Panc1 (cell line): Measurements from ENCODE around the gene KIF3A. TPM values are rescaled to one million over a fixed set of nuclear protein-coding genes. Genes with fewer than 3 reads are reported as not detected.

Experiments
- ATAC-seq: fragments of 200-7000 bp; cut with Tn5 transposase; 2 replicates; pipeline ENCODE4 v1.9.1; 2020; ENCODE audit warnings: mild to moderate bottlenecking, moderate library complexity
- BruUV-seq: library from RNA; stranded (reverse); fragments of 400-500 nt; replicated peaks from 2 replicates; lab custom pipeline; 2021; lab: Mats Ljungman, UMichigan
- CTCF ChIA-PET: fragments of 300-600 bp; sonication (Branson Sonifier 250); formaldehyde crosslinking; loops from one replicate; lab custom pipeline; 2022; ENCODE audit warnings: antibody characterized with exemption; lab: Charles Lee
- POLR2A ChIA-PET: fragments of 300-600 bp; sonication (Branson Sonifier 250); formaldehyde crosslinking; loops from one replicate; lab custom pipeline; 2022; ENCODE audit warnings: antibody characterized with exemption; lab: Charles Lee
- DNase-seq: peaks from one replicate; pipeline ENCODE4 v3.0.0-alpha.2; 2010; ENCODE audit warnings: low read depth, low spot score
- H3K27ac ChIP-seq: 2 replicates; pipeline ENCODE4 v1.5.1; 2011; ENCODE audit warnings: mild to moderate bottlenecking, low read length, inconsistent platforms
- H3K27me3 ChIP-seq: fragments of 200-500 bp; sonication (Bioruptor generic); 2 replicates; pipeline ENCODE4 v1.6.0; 2014; ENCODE audit warnings: low read length, inconsistent platforms; ENCODE audit not compliant: control insufficient read depth, insufficient read depth
- H3K36me3 ChIP-seq: fragments of 200-500 bp; sonication (Bioruptor generic); 2 replicates; pipeline ENCODE4 v1.5.1; 2014; ENCODE audit warnings: inconsistent platforms, mild to moderate bottlenecking, low read length, moderate library complexity; ENCODE audit not compliant: control insufficient read depth, insufficient read depth
- H3K4me1 ChIP-seq: 2 replicates; pipeline ENCODE4 v1.5.1; 2011; ENCODE audit warnings: inconsistent platforms, mild to moderate bottlenecking, low read length, moderate library complexity; ENCODE audit not compliant: control insufficient read depth, insufficient read depth
- H3K4me3 ChIP-seq, 2 experiments: 2 replicates each; pipeline ENCODE4 v1.5.1; 2011 to 2012; ENCODE audit warnings: low read depth in 2 of 2, low read length in 2 of 2, mild to moderate bottlenecking in 2 of 2, inconsistent platforms in 1 of 2, moderate library complexity in 1 of 2
- H3K9me3 ChIP-seq: fragments of 200-500 bp; sonication (Bioruptor generic); 2 replicates; pipeline ENCODE4 v1.5.1; 2014; ENCODE audit warnings: low read depth, mild to moderate bottlenecking, inconsistent platforms, low read length, moderate library complexity; ENCODE audit not compliant: control insufficient read depth, insufficient read depth
- CTCF ChIP-seq: fragments of 450-650 bp; IDR thresholded peaks from 2 replicates; pipeline ENCODE4 v1.5.1; 2017; ENCODE audit warnings: mild to moderate bottlenecking
- POLR2AphosphoS5 ChIP-seq: IDR thresholded peaks from 2 replicates; pipeline ENCODE4 v1.6.1; 2012; ENCODE audit warnings: mild to moderate bottlenecking, low read depth, low read length, moderate library complexity
- REST ChIP-seq, 2 experiments: IDR thresholded peaks; 2 replicates each; pipeline ENCODE4 v1.6.1; 2011 to 2012; ENCODE audit warnings: low read depth in 2 of 2, control low read depth in 1 of 2, low read length in 1 of 2, mild to moderate bottlenecking in 1 of 2, moderate library complexity in 1 of 2; ENCODE audit not compliant: insufficient read depth in 1 of 2
- SIN3A ChIP-seq: IDR thresholded peaks from 2 replicates; pipeline ENCODE4 v1.6.1; 2012; ENCODE audit warnings: low read depth, mild to moderate bottlenecking, low read length, moderate library complexity, borderline replicate concordance; ENCODE audit not compliant: insufficient read depth
- TCF7L2 ChIP-seq: IDR thresholded peaks from 2 replicates; pipeline ENCODE4 v1.6.1; 2011; ENCODE audit warnings: mild to moderate bottlenecking, low read depth, low read length, inconsistent platforms
- in situ Hi-C: cut with HindIII; loops from 2 replicates; pipeline ENCODE4 v1.10.0; 2016; ENCODE audit warnings: low sequenced_read_pairs, low pct_unique_long_range_greater_than_20kb
- intact Hi-C: fragments of 100-400 bp; cut with micrococcal nuclease; formaldehyde crosslinking; loops from one replicate; pipeline ENCODE4 v1.10.0; 2022; ENCODE audit not compliant: unreplicated experiment
- total RNA-seq: library from RNA; stranded (reverse); gene quantifications from one replicate; pipeline ENCODE4 v1.2.1, GENCODE V29; 2021; ENCODE audit not compliant: unreplicated experiment

Gene KIF3A
- total RNA-seq, 1 experiment from 2014 or later: 17.1 TPM

GRCh38 chr5:132751971-132752580 lies 14.7 kb upstream of the KIF3A start:
- H3K4me1 ChIP-seq: no peaks in the 10 kb centered on the region
- TF ChIP-seq CTCF: no peak
- no peak for TF ChIP-seq POLR2AphosphoS5
- no peak for TF ChIP-seq REST (IDR thresholded peaks at IDR 0.05; ENCODE audit: insufficient read depth in 1 of 2, low read depth in 2 of 2, low read length in 1 of 2)
- no peak for TF ChIP-seq SIN3A
- TF ChIP-seq TCF7L2: no peak
- H3K36me3 ChIP-seq: no peaks in the 10 kb centered on the region
- intact Hi-C loops: loop anchor here (10.0 kb wide), 1 partner anchor 63 kb away; the partner anchor contains the start of gene SOWAHA
- no peaks in the 10 kb centered on the region for H3K27me3 ChIP-seq
- H3K4me3 ChIP-seq: no peak overlapping the region
- BruUV-seq: no TSS peak
- in situ Hi-C loops: no loop called here
- POLR2A ChIA-PET: no interaction called here
- no peak for ATAC-seq
- no peak for DNase-seq
- no peak overlapping the region for H3K27ac ChIP-seq
- H3K9me3 ChIP-seq: no peaks in the 10 kb centered on the region
- CTCF ChIA-PET: interaction anchor here (1.2 kb wide), 1 partner anchor 68 kb away, joined by 3 read pairs; no protein-coding TSS in a partner anchor

GRCh38 chr5:132751444-132751843 lies 14.1 kb upstream of the KIF3A start:
- CTCF ChIA-PET: no interaction called here
- BruUV-seq: no TSS peak

More at GRCh38 chr5:132751444-132751843, 14.1 kb upstream of the KIF3A start:
- no peak overlapping the region for H3K4me3 ChIP-seq
- in situ Hi-C loops (no loop called here), intact Hi-C loops (loop anchor here (10.0 kb wide), 1 partner anchor 63 kb away; the partner anchor contains the start of gene SOWAHA)
- DNase-seq (no peak), ATAC-seq (no peak)
- TF ChIP-seq CTCF (no peak), REST (IDR thresholded peaks at IDR 0.05; ENCODE audit: insufficient read depth in 1 of 2, low read depth in 2 of 2, low read length in 1 of 2) (no peak), POLR2AphosphoS5 (no peak), TCF7L2 (no peak)
- H3K36me3 ChIP-seq: no peaks in the 10 kb centered on the region
- no peaks in the 10 kb centered on the region for H3K4me1 ChIP-seq
- H3K9me3 ChIP-seq: no peaks in the 10 kb centered on the region
- POLR2A ChIA-PET: interaction anchor here (1.1 kb wide), 1 partner anchor 14 kb away, joined by 3 read pairs; the partner anchor contains the start of gene KIF3A
- peaks cover 2% of the 10 kb centered on the region for H3K27me3 ChIP-seq
- no peak overlapping the region for H3K27ac ChIP-seq
